SU-DHL-6 (cell line): Measurements from ENCODE around the gene PELI1.

Source experiments
- EZH2phosphoT487 ChIP-seq: fragments of 200-600 bp; sonication (generic), shearing (Covaris generic); conservative IDR thresholded peaks from 2 replicates; pipeline ENCODE4 v1.6.1; 2018; ENCODE audit warnings: mild to moderate bottlenecking, antibody characterized with exemption, low read length, moderate library complexity, mixed read lengths
- TF ChIP-seq, protein P1 (sequence below): fragments of 200-600 bp; sonication (generic); IDR thresholded peaks from one replicate; pipeline ENCODE4 v1.5.1; 2017; ENCODE audit warnings: antibody characterized with exemption, mild to moderate bottlenecking, low read length, moderate library complexity; ENCODE audit not compliant: insufficient read depth, poor library complexity, severe bottlenecking

DNA sequence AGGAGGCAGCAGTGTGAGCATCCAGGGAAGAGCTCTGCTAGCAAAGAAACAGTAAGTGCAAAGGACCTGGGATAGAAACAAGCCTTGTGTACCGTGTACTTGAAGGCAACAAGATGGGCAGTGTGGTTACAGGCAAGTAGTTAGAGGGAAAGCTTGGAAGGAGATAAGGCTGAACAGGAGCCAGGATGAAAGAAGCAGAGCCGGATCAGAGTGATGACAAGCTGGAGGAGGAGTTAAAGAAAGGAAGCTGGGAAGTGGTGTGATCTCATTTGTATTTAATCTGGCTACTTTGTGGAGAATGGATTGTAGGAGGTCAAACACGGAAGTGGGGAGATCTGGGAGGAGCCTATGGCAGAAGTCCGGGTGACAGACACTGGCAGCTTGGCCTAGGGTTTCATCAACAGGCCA, 80.3 kb downstream of the PELI1 start:
- TF ChIP-seq, protein P1, sequence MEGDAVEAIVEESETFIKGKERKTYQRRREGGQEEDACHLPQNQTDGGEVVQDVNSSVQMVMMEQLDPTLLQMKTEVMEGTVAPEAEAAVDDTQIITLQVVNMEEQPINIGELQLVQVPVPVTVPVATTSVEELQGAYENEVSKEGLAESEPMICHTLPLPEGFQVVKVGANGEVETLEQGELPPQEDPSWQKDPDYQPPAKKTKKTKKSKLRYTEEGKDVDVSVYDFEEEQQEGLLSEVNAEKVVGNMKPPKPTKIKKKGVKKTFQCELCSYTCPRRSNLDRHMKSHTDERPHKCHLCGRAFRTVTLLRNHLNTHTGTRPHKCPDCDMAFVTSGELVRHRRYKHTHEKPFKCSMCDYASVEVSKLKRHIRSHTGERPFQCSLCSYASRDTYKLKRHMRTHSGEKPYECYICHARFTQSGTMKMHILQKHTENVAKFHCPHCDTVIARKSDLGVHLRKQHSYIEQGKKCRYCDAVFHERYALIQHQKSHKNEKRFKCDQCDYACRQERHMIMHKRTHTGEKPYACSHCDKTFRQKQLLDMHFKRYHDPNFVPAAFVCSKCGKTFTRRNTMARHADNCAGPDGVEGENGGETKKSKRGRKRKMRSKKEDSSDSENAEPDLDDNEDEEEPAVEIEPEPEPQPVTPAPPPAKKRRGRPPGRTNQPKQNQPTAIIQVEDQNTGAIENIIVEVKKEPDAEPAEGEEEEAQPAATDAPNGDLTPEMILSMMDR = no peak
- no peak for TF ChIP-seq EZH2phosphoT487
